Astrocyte of the cerebellum (primary cell): ENCODE measurements around the gene RARS1.

Source experiments
- DNase-seq: peaks from one replicate; pipeline ENCODE4 v3.0.0-alpha.2; 2011; ENCODE audit warnings: low read depth
- H3K4me3 ChIP-seq: 2 replicates; pipeline ENCODE4 v1.5.1; 2011; ENCODE audit warnings: mild to moderate bottlenecking, low read depth, low read length, moderate library complexity
- in situ Hi-C: cut with HindIII; loops from 2 replicates; pipeline ENCODE4 v1.10.0; 2017; ENCODE audit warnings: low sequenced_read_pairs
- TF ChIP-seq, protein P1 (sequence below): IDR thresholded peaks from 2 replicates; pipeline ENCODE4 v1.5.1; 2012; ENCODE audit warnings: low read length, low read depth, moderate library complexity, mild to moderate bottlenecking; ENCODE audit errors: missing control alignments

Gene RARS1

DNA sequence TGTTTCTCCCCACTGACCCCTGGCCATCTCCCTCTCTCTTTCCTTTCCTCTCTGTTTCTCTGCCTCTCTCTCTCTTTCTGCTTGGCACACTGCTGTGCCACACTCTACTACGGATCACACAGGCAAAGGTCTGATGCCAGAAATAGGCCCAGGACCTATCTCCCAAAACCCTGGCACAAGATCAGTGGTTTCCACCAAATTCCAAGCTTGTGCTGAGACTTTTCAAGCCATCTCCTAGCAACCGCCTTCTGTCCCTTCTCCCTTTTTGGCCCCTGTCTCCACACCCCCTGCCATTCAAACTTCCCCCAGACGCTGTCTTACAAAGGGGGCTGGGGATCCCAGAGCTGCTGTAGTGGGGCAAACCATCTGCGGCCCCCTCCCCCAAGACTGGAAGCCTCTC lies 38.5 kb upstream of the RARS1 start:
- in situ Hi-C loops, result no loop called here
- DNase-seq, result no peak
- H3K4me3 ChIP-seq, result no peak overlapping the region
- TF ChIP-seq, protein P1, sequence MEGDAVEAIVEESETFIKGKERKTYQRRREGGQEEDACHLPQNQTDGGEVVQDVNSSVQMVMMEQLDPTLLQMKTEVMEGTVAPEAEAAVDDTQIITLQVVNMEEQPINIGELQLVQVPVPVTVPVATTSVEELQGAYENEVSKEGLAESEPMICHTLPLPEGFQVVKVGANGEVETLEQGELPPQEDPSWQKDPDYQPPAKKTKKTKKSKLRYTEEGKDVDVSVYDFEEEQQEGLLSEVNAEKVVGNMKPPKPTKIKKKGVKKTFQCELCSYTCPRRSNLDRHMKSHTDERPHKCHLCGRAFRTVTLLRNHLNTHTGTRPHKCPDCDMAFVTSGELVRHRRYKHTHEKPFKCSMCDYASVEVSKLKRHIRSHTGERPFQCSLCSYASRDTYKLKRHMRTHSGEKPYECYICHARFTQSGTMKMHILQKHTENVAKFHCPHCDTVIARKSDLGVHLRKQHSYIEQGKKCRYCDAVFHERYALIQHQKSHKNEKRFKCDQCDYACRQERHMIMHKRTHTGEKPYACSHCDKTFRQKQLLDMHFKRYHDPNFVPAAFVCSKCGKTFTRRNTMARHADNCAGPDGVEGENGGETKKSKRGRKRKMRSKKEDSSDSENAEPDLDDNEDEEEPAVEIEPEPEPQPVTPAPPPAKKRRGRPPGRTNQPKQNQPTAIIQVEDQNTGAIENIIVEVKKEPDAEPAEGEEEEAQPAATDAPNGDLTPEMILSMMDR, result no peak

GRCh38 chr5:168449166-168449565 lies 37.1 kb upstream of the RARS1 start:
- TF ChIP-seq, protein P1, result no peak
- in situ Hi-C loops, result no loop called here
- no peak for DNase-seq
- H3K4me3 ChIP-seq, result no peak overlapping the region

GRCh38 chr5:168451565-168451964 lies 34.7 kb upstream of the RARS1 start:
- no peak for DNase-seq
- in situ Hi-C loops, result no loop called here
- no peak overlapping the region for H3K4me3 ChIP-seq
- TF ChIP-seq, protein P1, result no peak

DNA sequence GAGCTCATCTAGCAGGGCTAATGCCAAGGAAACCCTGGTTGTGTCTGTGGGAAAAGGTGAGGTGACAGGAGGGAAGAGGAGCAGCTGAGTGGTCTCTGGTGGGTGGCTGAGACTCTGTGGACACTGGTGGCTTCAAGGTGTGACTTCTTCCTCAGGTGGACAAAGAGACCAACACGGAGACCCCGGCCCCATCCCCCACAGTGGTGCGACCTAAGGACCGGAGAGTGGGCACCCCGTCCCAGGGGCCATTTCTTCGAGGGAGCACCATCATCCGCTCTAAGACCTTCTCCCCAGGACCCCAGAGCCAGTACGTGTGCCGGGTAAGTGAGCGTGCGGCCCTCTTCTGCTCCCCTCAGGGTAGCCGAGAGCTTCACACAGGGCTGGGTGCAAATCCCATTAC lies 31.1 kb upstream of the RARS1 start:
- H3K4me3 ChIP-seq, result no peak overlapping the region
- in situ Hi-C loops, result no loop called here
- TF ChIP-seq, protein P1, result no peak
- DNase-seq, result no peak

DNA sequence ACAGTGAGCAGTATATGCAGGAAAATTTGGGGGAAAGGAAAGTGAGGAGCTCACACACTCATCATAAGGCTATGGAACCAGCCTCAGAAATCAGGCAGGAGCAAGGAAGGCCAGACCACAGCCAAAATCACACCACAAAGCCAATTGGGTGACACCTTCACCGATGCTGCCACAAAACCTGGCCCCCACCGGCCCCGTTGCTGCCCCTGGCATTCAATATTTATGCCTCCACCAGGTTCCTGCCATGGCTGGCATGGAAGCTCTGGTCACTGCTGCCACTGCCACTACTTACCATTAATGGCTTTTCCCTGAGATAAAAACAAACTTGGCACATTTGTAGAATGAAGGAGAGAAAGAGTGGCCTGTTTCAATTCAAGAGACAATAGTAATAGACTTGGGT lies 28.7 kb upstream of the RARS1 start:
- no peak overlapping the region for H3K4me3 ChIP-seq
- no peak for DNase-seq
- in situ Hi-C loops, result no loop called here
- TF ChIP-seq, protein P1, result no peak

DNA sequence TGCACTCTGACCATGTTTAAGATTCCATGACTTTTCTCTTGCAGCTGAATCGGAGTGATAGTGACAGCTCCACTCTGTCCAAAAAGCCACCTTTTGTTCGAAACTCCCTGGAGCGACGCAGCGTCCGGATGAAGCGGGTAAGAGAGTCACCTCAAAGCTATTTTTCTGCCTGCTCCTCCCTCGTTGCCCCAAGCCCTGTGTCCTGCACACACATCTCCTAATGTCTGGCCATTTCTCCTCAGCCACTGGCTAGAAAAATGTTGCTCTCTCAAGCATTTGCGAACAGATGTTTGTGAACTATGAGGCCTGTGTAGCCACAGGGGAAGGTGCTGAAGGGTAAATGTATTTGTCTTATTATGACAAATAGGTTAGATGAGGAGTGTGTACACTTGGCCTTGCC lies 25.7 kb upstream of the RARS1 start:
- TF ChIP-seq, protein P1, result no peak
- in situ Hi-C loops, result no loop called here
- no peak overlapping the region for H3K4me3 ChIP-seq
- no peak for DNase-seq

DNA sequence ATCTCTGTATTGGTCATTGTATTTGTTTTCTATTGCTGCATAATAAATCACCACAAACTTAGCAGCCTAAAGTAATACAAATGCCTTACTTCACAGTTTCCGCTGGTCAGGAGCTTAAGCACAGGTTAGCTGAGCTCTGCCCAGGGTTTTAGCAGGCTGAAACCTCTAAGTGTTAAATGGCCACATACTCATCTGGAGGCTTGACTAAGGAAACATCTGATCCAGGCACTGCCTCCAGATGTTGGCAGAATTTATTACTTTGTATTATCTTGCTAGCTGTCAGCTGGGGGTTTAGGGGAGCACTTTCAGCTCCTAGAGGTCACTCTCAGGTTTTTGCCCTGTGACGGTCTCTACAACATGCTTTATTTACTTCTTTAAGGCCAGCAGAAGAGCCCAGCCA lies 23.2 kb upstream of the RARS1 start:
- no peak overlapping the region for H3K4me3 ChIP-seq
- in situ Hi-C loops, result no loop called here
- TF ChIP-seq, protein P1, result no peak
- DNase-seq, result no peak
